Endodermal cell (in vitro differentiated cells): ENCODE measurements around the gene CDKN1A. TPM values are rescaled to one million over a fixed set of nuclear protein-coding genes. Genes with fewer than 3 reads are reported as not detected.

Experiments used
- DNase-seq: peaks from one replicate; pipeline ENCODE4 v3.0.0-alpha.2; 2017
- H3K27ac ChIP-seq: 2 replicates; pipeline ENCODE4 v1.5.1; 2013; ENCODE audit warnings: mild to moderate bottlenecking, low read depth, low read length, moderate library complexity
- H3K27me3 ChIP-seq: 2 replicates; pipeline ENCODE4 v1.6.1; 2013; ENCODE audit warnings: mild to moderate bottlenecking, low read length, moderate library complexity; ENCODE audit not compliant: insufficient read depth, control insufficient read depth, poor library complexity, severe bottlenecking
- H3K36me3 ChIP-seq: 2 replicates; pipeline ENCODE4 v1.7.0; 2013; ENCODE audit warnings: mild to moderate bottlenecking, low read length, moderate library complexity; ENCODE audit not compliant: control insufficient read depth, insufficient read depth
- H3K4me1 ChIP-seq: one replicate; pipeline ENCODE4 v1.7.0; 2013; ENCODE audit warnings: low read length; ENCODE audit not compliant: control insufficient read depth, insufficient read depth
- H3K4me3 ChIP-seq: 2 replicates; pipeline ENCODE4 v1.5.1; 2013; ENCODE audit warnings: mild to moderate bottlenecking, low read length, moderate library complexity
- H3K9ac ChIP-seq: 2 replicates; pipeline ENCODE4 v1.6.1; 2013; ENCODE audit warnings: mild to moderate bottlenecking, low read length, moderate library complexity; ENCODE audit not compliant: poor library complexity, severe bottlenecking; ENCODE audit errors: extremely low read depth
- H3K9me3 ChIP-seq: 2 replicates; pipeline ENCODE4 v1.6.1; 2013; ENCODE audit warnings: mild to moderate bottlenecking, low read length, moderate library complexity; ENCODE audit not compliant: control insufficient read depth
- H3K27ac Mint-ChIP-seq: 2 replicates; pipeline ENCODE4 v1.8.0; 2020; ENCODE audit warnings: mixed read lengths
- H3K27me3 Mint-ChIP-seq: 2 replicates; pipeline ENCODE4 v1.8.0; 2021; ENCODE audit warnings: mild to moderate bottlenecking, mixed read lengths; ENCODE audit not compliant: insufficient read depth
- H3K36me3 Mint-ChIP-seq: 2 replicates; pipeline ENCODE4 v1.8.0; 2020; ENCODE audit warnings: low read depth, mixed read lengths
- H3K4me1 Mint-ChIP-seq: 2 replicates; pipeline ENCODE4 v1.8.0; 2020; ENCODE audit warnings: mixed read lengths
- H3K4me3 Mint-ChIP-seq: 2 replicates; pipeline ENCODE4 v1.8.0; 2020; ENCODE audit warnings: mild to moderate bottlenecking, moderate library complexity, mixed read lengths
- H3K9me3 Mint-ChIP-seq: 2 replicates; pipeline ENCODE4 v1.8.0; 2020; ENCODE audit warnings: mild to moderate bottlenecking, mixed read lengths
- WGBS, 2 experiments: methylation state at CpG; one replicate each; pipeline versions ENCODE4 v1.1.5 to v1.1.7; 2013; ENCODE audit warnings: missing lambda C conversion rate in 2 of 2, mixed read lengths in 1 of 2; ENCODE audit not compliant: insufficient coverage in 1 of 2, insufficient read length in 1 of 2; 5-methylcytosine and 5-hydroxymethylcytosine counted together
- total RNA-seq, 2 donors: library from RNA; stranded (reverse); fragmentation: NEBNext Ultra II Directional in 1 of 2; extraction: Animal tissue kit (Norgen Biotek cat#: 25700) in 1 of 2; gene quantifications; 2 replicates in 1 of 2; 3 replicates in 1 of 2; pipeline ENCODE4 v1.2.1, GENCODE V29; 2021
- TF ChIP-seq, protein P1 (sequence below): fragments of 200-600 bp; sonication (generic); conservative IDR thresholded peaks from 2 replicates; pipeline ENCODE4 v1.5.0; 2021; ENCODE audit warnings: antibody characterized with exemption, mild to moderate bottlenecking

CDKN1A gene
- total RNA-seq, 2 donors from 2014 or later = 1.9 to 3.7 TPM

DNA sequence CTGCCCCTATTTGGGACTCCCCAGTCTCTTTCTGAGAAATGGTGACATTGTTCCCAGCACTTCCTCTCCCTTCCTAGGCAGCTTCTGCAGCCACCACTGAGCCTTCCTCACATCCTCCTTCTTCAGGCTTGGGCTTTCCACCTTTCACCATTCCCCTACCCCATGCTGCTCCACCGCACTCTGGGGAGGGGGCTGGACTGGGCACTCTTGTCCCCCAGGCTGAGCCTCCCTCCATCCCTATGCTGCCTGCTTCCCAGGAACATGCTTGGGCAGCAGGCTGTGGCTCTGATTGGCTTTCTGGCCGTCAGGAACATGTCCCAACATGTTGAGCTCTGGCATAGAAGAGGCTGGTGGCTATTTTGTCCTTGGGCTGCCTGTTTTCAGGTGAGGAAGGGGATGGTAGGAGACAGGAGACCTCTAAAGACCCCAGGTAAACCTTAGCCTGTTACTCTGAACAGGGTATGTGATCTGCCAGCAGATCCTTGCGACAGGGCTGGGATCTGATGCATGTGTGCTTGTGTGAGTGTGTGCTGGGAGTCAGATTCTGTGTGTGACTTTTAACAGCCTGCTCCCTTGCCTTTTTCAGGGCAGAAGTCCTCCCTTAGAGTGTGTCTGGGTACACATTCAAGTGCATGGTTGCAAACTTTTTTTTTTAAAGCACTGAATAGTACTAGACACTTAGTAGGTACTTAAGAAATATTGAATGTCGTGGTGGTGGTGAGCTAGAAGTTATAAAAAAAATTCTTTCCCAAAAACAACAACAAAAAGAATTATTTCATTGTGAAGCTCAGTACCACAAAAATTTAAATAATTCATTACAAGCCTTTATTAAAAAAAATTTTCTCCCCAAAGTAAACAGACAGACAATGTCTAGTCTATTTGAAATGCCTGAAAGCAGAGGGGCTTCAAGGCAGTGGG is 2.1 kb upstream of the CDKN1A start:
- peaks cover 57% of the 10 kb centered on the region for H3K27me3 Mint-ChIP-seq
- H3K27ac ChIP-seq = peak overlapping the region; percentile 80
- H3K4me1 ChIP-seq = peaks cover 2% of the 10 kb centered on the region
- H3K9ac ChIP-seq = peak overlapping the region; percentile 1
- H3K9me3 ChIP-seq = no peaks in the 10 kb centered on the region
- no peaks in the 10 kb centered on the region for H3K36me3 ChIP-seq
- no peaks in the 10 kb centered on the region for H3K9me3 Mint-ChIP-seq
- no peaks in the 10 kb centered on the region for H3K36me3 Mint-ChIP-seq
- peak; percentile 77 for DNase-seq
- peaks cover 21% of the 10 kb centered on the region for H3K4me1 Mint-ChIP-seq
- H3K27ac Mint-ChIP-seq = peak overlapping the region; percentile 30
- TF ChIP-seq, protein P1, sequence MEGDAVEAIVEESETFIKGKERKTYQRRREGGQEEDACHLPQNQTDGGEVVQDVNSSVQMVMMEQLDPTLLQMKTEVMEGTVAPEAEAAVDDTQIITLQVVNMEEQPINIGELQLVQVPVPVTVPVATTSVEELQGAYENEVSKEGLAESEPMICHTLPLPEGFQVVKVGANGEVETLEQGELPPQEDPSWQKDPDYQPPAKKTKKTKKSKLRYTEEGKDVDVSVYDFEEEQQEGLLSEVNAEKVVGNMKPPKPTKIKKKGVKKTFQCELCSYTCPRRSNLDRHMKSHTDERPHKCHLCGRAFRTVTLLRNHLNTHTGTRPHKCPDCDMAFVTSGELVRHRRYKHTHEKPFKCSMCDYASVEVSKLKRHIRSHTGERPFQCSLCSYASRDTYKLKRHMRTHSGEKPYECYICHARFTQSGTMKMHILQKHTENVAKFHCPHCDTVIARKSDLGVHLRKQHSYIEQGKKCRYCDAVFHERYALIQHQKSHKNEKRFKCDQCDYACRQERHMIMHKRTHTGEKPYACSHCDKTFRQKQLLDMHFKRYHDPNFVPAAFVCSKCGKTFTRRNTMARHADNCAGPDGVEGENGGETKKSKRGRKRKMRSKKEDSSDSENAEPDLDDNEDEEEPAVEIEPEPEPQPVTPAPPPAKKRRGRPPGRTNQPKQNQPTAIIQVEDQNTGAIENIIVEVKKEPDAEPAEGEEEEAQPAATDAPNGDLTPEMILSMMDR = no peak
- H3K4me3 Mint-ChIP-seq = no peak overlapping the region
- 40 to 66% methylated on average over 1 to 3 of the region's 4 CpGs for WGBS, 2 experiments
- H3K4me3 ChIP-seq = no peak overlapping the region
- peaks cover 27% of the 10 kb centered on the region for H3K27me3 ChIP-seq

DNA sequence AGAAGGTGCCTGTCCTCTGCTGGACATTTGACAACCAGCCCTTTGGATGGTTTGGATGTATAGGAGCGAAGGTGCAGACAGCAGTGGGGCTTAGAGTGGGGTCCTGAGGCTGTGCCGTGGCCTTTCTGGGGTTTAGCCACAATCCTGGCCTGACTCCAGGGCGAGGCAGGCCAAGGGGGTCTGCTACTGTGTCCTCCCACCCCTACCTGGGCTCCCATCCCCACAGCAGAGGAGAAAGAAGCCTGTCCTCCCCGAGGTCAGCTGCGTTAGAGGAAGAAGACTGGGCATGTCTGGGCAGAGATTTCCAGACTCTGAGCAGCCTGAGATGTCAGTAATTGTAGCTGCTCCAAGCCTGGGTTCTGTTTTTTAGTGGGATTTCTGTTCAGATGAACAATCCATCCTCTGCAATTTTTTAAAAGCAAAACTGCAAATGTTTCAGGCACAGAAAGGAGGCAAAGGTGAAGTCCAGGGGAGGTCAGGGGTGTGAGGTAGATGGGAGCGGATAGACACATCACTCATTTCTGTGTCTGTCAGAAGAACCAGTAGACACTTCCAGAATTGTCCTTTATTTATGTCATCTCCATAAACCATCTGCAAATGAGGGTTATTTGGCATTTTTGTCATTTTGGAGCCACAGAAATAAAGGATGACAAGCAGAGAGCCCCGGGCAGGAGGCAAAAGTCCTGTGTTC is 1.3 kb upstream of the CDKN1A start:
- Histone ChIP-seq H3K4me3 (no peak overlapping the region), H3K9me3 (no peaks in the 10 kb centered on the region), H3K36me3 (no peaks in the 10 kb centered on the region), H3K9ac (no peak overlapping the region), H3K4me1 (peaks cover 2% of the 10 kb centered on the region), H3K27me3 (peaks cover 29% of the 10 kb centered on the region), H3K27ac (peak overlapping the region; percentile 80)
- H3K27ac Mint-ChIP-seq = no peak overlapping the region
- H3K4me1 Mint-ChIP-seq = peaks cover 21% of the 10 kb centered on the region
- H3K9me3 Mint-ChIP-seq = no peaks in the 10 kb centered on the region
- H3K4me3 Mint-ChIP-seq = no peak overlapping the region
- no peaks in the 10 kb centered on the region for H3K36me3 Mint-ChIP-seq
- TF ChIP-seq, protein P1 = no peak
- DNase-seq = no peak
- H3K27me3 Mint-ChIP-seq = peaks cover 59% of the 10 kb centered on the region
- WGBS, 2 experiments = 83 to 94% methylated on average over 2 to 7 of the region's 7 CpGs

DNA sequence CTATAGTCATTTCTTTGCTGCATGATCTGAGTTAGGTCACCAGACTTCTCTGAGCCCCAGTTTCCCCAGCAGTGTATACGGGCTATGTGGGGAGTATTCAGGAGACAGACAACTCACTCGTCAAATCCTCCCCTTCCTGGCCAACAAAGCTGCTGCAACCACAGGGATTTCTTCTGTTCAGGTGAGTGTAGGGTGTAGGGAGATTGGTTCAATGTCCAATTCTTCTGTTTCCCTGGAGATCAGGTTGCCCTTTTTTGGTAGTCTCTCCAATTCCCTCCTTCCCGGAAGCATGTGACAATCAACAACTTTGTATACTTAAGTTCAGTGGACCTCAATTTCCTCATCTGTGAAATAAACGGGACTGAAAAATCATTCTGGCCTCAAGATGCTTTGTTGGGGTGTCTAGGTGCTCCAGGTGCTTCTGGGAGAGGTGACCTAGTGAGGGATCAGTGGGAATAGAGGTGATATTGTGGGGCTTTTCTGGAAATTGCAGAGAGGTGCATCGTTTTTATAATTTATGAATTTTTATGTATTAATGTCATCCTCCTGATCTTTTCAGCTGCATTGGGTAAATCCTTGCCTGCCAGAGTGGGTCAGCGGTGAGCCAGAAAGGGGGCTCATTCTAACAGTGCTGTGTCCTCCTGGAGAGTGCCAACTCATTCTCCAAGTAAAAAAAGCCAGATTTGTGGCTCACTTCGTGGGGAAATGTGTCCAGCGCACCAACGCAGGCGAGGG is 594 bp upstream of the CDKN1A start:
- DNase-seq = no peak
- Mint-ChIP-seq H3K27me3 (peaks cover 62% of the 10 kb centered on the region), H3K27ac (no peak overlapping the region), H3K4me3 (peak overlapping the region; percentile 67), H3K4me1 (peaks cover 21% of the 10 kb centered on the region), H3K9me3 (no peaks in the 10 kb centered on the region), H3K36me3 (no peaks in the 10 kb centered on the region)
- Histone ChIP-seq H3K36me3 (no peaks in the 10 kb centered on the region), H3K4me1 (peaks cover 5% of the 10 kb centered on the region), H3K27me3 (peaks cover 33% of the 10 kb centered on the region), H3K4me3 (peak overlapping the region; percentile 82), H3K27ac (peak overlapping the region; percentile 57), H3K9ac (no peak overlapping the region), H3K9me3 (no peaks in the 10 kb centered on the region)
- TF ChIP-seq, protein P1 = no peak
- 42 to 44% methylated on average over 9 to 10 of the region's 10 CpGs for WGBS, 2 experiments
